CD8-positive, alpha-beta memory T cell (primary cell): ENCODE measurements around the gene TMTC4. TPM values are rescaled to one million over a fixed set of nuclear protein-coding genes. Genes with fewer than 3 reads are reported as not detected.
A peak's percentile ranks its signal among the peaks of the same experiment; 100 is the strongest.
"Not testable (repeated sequence)": the region's sequence is repeated elsewhere in the genome, so short reads cannot be mapped to it uniquely, and the experiment has no call there.

Experiments used
- CTCF ChIA-PET: fragments of 350-600 bp; sonication (Branson Sonifier 250); formaldehyde crosslinking; loops from one replicate; lab custom pipeline; 2021; ENCODE audit warnings: antibody characterized with exemption; lab: Charles Lee
- POLR2A ChIA-PET: fragments of 350-600 bp; sonication (Branson Sonifier 250); formaldehyde crosslinking; loops from one replicate; lab custom pipeline; 2021; ENCODE audit warnings: antibody characterized with exemption; lab: Charles Lee
- DNase-seq, 5 donors: peaks; one replicate each; pipeline versions ENCODE4 v3.0.0 to v3.0.0-alpha.2; 2020 to 2022; ENCODE audit warnings: mixed read lengths in 1 of 5
- H3K27ac ChIP-seq: one replicate; pipeline ENCODE4 v1.7.0; 2013; ENCODE audit warnings: low read depth, mild to moderate bottlenecking, low read length, moderate library complexity
- H3K27me3 ChIP-seq: 2 replicates; pipeline ENCODE4 v1.7.0; 2013; ENCODE audit warnings: low read length, mild to moderate bottlenecking; ENCODE audit not compliant: insufficient read depth, poor library complexity, severe bottlenecking
- H3K36me3 ChIP-seq: 2 replicates; pipeline ENCODE4 v1.7.0; 2013; ENCODE audit warnings: mild to moderate bottlenecking, low read length, moderate library complexity; ENCODE audit not compliant: insufficient read depth
- H3K4me1 ChIP-seq: 2 replicates; pipeline ENCODE4 v1.7.0; 2013; ENCODE audit warnings: mild to moderate bottlenecking, low read length, moderate library complexity; ENCODE audit not compliant: insufficient read depth
- H3K4me3 ChIP-seq: 2 replicates; pipeline ENCODE4 v1.7.0; 2013; ENCODE audit warnings: mild to moderate bottlenecking, low read length
- H3K9me3 ChIP-seq: 2 replicates; pipeline ENCODE4 v1.7.0; 2013; ENCODE audit warnings: mild to moderate bottlenecking, low read length
- H3K27ac Mint-ChIP-seq, 8 donors: one replicate each; pipeline ENCODE4 v1.8.0; 2020 to 2021; ENCODE audit warnings: mixed read lengths in 8 of 8, mild to moderate bottlenecking in 6 of 8, inconsistent platforms in 3 of 8, moderate library complexity in 3 of 8
- H3K27me3 Mint-ChIP-seq, 2 donors: one replicate each; pipeline ENCODE4 v1.8.0; 2020 to 2021; ENCODE audit warnings: mixed read lengths in 2 of 2, mild to moderate bottlenecking in 1 of 2, moderate library complexity in 1 of 2
- H3K36me3 Mint-ChIP-seq, 3 donors: one replicate each; pipeline ENCODE4 v1.8.0; 2020 to 2021; ENCODE audit warnings: mixed read lengths in 3 of 3, inconsistent platforms in 1 of 3, mild to moderate bottlenecking in 1 of 3
- H3K4me1 Mint-ChIP-seq, 3 donors: one replicate each; pipeline ENCODE4 v1.8.0; 2020 to 2021; ENCODE audit warnings: mixed read lengths in 3 of 3, inconsistent platforms in 1 of 3, mild to moderate bottlenecking in 1 of 3
- H3K4me3 Mint-ChIP-seq, 7 donors: one replicate each; pipeline ENCODE4 v1.8.0; 2020 to 2021; ENCODE audit warnings: mixed read lengths in 7 of 7, mild to moderate bottlenecking in 6 of 7, moderate library complexity in 4 of 7, inconsistent platforms in 2 of 7
- H3K9me3 Mint-ChIP-seq, 5 donors: one replicate each; pipeline ENCODE4 v1.8.0; 2020 to 2022; ENCODE audit warnings: mixed read lengths in 5 of 5, mild to moderate bottlenecking in 3 of 5, moderate library complexity in 2 of 5, inconsistent platforms in 1 of 5
- polyA plus RNA-seq: library from polyadenylated mRNA; unstranded; fragments of 300-500 nt; fragmentation: Illumina TruSeq; gene quantifications from one replicate; pipeline ENCODE4 v1.2.3, GENCODE V29; 2021
- total RNA-seq, 2 experiments: library from RNA; stranded (reverse); gene quantifications; one replicate each; pipeline ENCODE4 v1.2.3, GENCODE V29; 2021

The TMTC4 gene
- total and polyA plus RNA-seq, 3 experiments from 2014 or later = 3.4 to 16.3 (median 12.5) TPM

GRCh38 chr13:100695509-100695773 is 20.8 kb upstream of the TMTC4 start:
- Histone ChIP-seq H3K36me3 (no peaks in the 10 kb centered on the region), H3K9me3 (no peaks in the 10 kb centered on the region), H3K4me1 (no peaks in the 10 kb centered on the region), H3K4me3 (no peak overlapping the region), H3K27me3 (no peaks in the 10 kb centered on the region), H3K27ac (no peak overlapping the region)
- no peak for DNase-seq
- Mint-ChIP-seq H3K36me3 (peaks cover 0 to 5% (median 2%) of the 10 kb centered on the region in 3 donors), H3K27ac (no peak overlapping the region), H3K27me3 (peaks cover 12 to 39% of the 10 kb centered on the region in 2 donors), H3K9me3 (peaks cover 0 to 10% (median 7%) of the 10 kb centered on the region in 5 donors), H3K4me3 (no peak overlapping the region), H3K4me1 (no peaks in the 10 kb centered on the region)
- ChIA-PET POLR2A (no interaction called here), CTCF (no interaction called here)

GRCh38 chr13:100694722-100695508 is 20.3 kb upstream of the TMTC4 start:
- H3K4me3 Mint-ChIP-seq = no peak overlapping the region
- H3K4me1 Mint-ChIP-seq = no peaks in the 10 kb centered on the region
- peaks cover 0 to 11% (median 9%) of the 10 kb centered on the region in 5 donors for H3K9me3 Mint-ChIP-seq
- Histone ChIP-seq H3K9me3 (no peaks in the 10 kb centered on the region), H3K4me1 (no peaks in the 10 kb centered on the region), H3K36me3 (no peaks in the 10 kb centered on the region), H3K27me3 (no peaks in the 10 kb centered on the region), H3K4me3 (no peak overlapping the region), H3K27ac (no peak overlapping the region)
- ChIA-PET POLR2A (no interaction called here), CTCF (no interaction called here)
- H3K36me3 Mint-ChIP-seq = peaks cover 0 to 5% (median 2%) of the 10 kb centered on the region in 3 donors
- peaks cover 12 to 39% of the 10 kb centered on the region in 2 donors for H3K27me3 Mint-ChIP-seq
- no peak for DNase-seq
- H3K27ac Mint-ChIP-seq = no peak overlapping the region

DNA sequence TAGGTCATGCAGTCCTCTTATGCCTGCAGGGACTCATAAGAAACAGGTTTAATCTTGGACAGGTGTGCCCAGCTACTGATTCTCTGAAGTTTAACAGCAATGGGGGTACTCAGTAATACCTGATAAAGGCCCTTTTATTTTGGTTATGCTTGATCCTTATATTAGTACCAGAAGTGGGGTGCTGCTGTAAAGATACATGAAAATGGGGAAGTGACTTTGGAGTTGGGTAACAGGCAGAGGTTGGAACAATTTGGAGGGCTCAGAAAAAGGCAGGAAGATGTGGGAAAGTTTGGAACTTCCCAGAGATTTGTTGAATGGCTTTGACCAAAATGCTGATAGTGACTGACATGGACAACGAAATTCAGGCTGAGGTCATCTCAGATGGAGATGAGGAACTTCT is 14.6 kb upstream of the TMTC4 start:
- Mint-ChIP-seq H3K4me3 (no peak overlapping the region), H3K27me3 (peaks cover 7 to 43% of the 10 kb centered on the region in 2 donors), H3K36me3 (peaks cover 1 to 26% (median 4%) of the 10 kb centered on the region in 3 donors), H3K27ac (no peak overlapping the region), H3K4me1 (no peaks in the 10 kb centered on the region), H3K9me3 (peaks cover 10 to 29% (median 24%) of the 10 kb centered on the region in 5 donors)
- DNase-seq = no peak
- H3K36me3 ChIP-seq = no peaks in the 10 kb centered on the region
- H3K4me1 ChIP-seq = no peaks in the 10 kb centered on the region
- H3K4me3 ChIP-seq = no peak overlapping the region
- ChIA-PET POLR2A (no interaction called here), CTCF (no interaction called here)
- no peak overlapping the region for H3K27ac ChIP-seq
- H3K27me3 ChIP-seq = no peaks in the 10 kb centered on the region
- H3K9me3 ChIP-seq = no peaks in the 10 kb centered on the region

GRCh38 chr13:100680131-100680530 is 5.5 kb upstream of the TMTC4 start:
- Histone ChIP-seq H3K36me3 (no peaks in the 10 kb centered on the region), H3K4me3 (no peak overlapping the region), H3K4me1 (peaks cover 8% of the 10 kb centered on the region), H3K27ac (no peak overlapping the region), H3K9me3 (no peaks in the 10 kb centered on the region), H3K27me3 (no peaks in the 10 kb centered on the region)
- CTCF ChIA-PET = no interaction called here
- H3K4me3 Mint-ChIP-seq = no peak overlapping the region
- no peak for DNase-seq
- POLR2A ChIA-PET = no interaction called here
- H3K4me1 Mint-ChIP-seq = peaks cover 7 to 10% (median 9%) of the 10 kb centered on the region in 3 donors
- no peak overlapping the region for H3K27ac Mint-ChIP-seq
- H3K27me3 Mint-ChIP-seq = peaks cover 9 to 10% of the 10 kb centered on the region in 2 donors
- H3K9me3 Mint-ChIP-seq = no peaks in the 10 kb centered on the region
- peaks cover 0 to 6% (median 5%) of the 10 kb centered on the region in 3 donors for H3K36me3 Mint-ChIP-seq

- H3K4me3 Mint-ChIP-seq = peak overlapping the region in 1 of 7 donors; percentile 62
- POLR2A ChIA-PET = not testable (repeated sequence)
Observed at GRCh38 chr13:100677128-100677527, 2.5 kb upstream of the TMTC4 start.

GRCh38 chr13:100675661-100676129 is 1.1 kb upstream of the TMTC4 start:
- Mint-ChIP-seq H3K4me3 (peak overlapping the region; percentile 85 to 95 (median 93)), H3K9me3 (no peaks in the 10 kb centered on the region), H3K4me1 (peaks cover 14 to 36% (median 36%) of the 10 kb centered on the region in 3 donors), H3K27me3 (peaks cover 0 to 4% of the 10 kb centered on the region in 2 donors), H3K36me3 (peaks cover 0 to 11% (median 2%) of the 10 kb centered on the region in 3 donors), H3K27ac (peak overlapping the region; percentile 77 to 94 (median 86))
- H3K9me3 ChIP-seq = no peaks in the 10 kb centered on the region
- H3K4me1 ChIP-seq = peaks cover 17% of the 10 kb centered on the region
- ChIA-PET POLR2A (no interaction called here), CTCF (no interaction called here)
- H3K36me3 ChIP-seq = no peaks in the 10 kb centered on the region
- peak overlapping the region; percentile 67 for H3K27ac ChIP-seq
- no peaks in the 10 kb centered on the region for H3K27me3 ChIP-seq
- no peak for DNase-seq
- H3K4me3 ChIP-seq = peak overlapping the region; percentile 86

More at GRCh38 chr13:100677128-100677527, 2.5 kb upstream of the TMTC4 start:
- Mint-ChIP-seq H3K27ac (peak overlapping the region in 1 of 8 donors; percentile 13), H3K36me3 (peaks cover 0 to 11% (median 0%) of the 10 kb centered on the region in 3 donors), H3K4me1 (peaks cover 14 to 27% (median 27%) of the 10 kb centered on the region in 3 donors)
- H3K9me3 Mint-ChIP-seq, H3K9me3 ChIP-seq, DNase-seq, H3K27ac ChIP-seq, H3K36me3 ChIP-seq, H3K4me3 ChIP-seq, CTCF ChIA-PET, H3K27me3 ChIP-seq, H3K27me3 Mint-ChIP-seq: not testable (repeated sequence)
- H3K4me1 ChIP-seq = peaks cover 17% of the 10 kb centered on the region

DNA sequence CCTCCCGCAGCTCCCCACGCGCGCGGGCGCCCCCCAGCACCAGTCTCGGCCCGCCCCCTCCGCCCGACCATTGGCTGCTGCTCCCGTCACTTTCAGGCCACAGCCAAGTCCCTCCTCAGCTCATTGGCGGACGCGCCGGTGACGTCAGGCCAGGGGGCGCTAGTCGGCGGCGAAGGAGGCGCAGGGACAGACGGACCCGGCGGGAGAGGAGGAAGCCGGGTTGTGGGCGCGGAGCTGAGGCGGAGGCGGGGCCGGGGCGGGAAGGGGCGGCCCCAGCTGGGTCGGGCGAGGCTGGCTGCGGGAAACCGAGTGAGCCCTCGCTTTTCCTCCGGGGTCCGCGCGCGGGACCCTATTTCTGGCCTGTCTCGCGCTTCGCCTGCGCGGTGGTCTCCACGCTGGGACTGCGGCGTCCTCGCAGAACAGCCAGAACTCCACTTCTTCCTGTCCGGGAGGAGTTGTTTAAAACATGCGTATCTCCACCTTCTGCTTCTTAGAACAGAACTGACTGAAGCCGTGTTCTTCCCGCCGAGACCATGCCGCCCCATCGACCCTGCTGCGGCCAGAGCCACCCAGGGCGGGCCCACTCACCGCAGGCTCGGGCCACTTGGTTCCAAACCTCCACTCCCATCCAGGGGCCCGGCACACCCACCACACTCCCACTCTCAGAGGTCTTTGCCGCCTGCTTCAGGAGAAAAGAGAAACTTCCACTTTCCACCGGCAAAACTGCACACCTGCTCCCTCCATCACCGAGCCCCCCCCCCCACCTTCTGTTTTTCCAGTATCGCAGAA is 471 bp upstream of the TMTC4 start:
- no peaks in the 10 kb centered on the region for H3K36me3 ChIP-seq
- DNase-seq = peak; percentile 99 to 100 (median 100)
- peak overlapping the region; percentile 86 for H3K4me3 ChIP-seq
- ChIA-PET POLR2A (interaction anchor here (0.6 to 1.6 kb wide), 11 partner anchors 12 to 1921 kb away, joined by 3 to 9 read pairs (median 3); partner anchors contain the start of gene CLYBL), CTCF (interaction anchor here (0.7 to 1.6 kb wide), 10 partner anchors 8 to 102 kb away, joined by 3 to 9 read pairs (median 4); partner anchors contain the start of gene GGACT)
- peak overlapping the region; percentile 67 for H3K27ac ChIP-seq
- H3K9me3 Mint-ChIP-seq = no peaks in the 10 kb centered on the region
- H3K27ac Mint-ChIP-seq = peak overlapping the region; percentile 77 to 94 (median 86)
- H3K9me3 ChIP-seq = no peaks in the 10 kb centered on the region
- peak overlapping the region; percentile 85 to 95 (median 93) for H3K4me3 Mint-ChIP-seq
- peaks cover 0 to 11% (median 2%) of the 10 kb centered on the region in 3 donors for H3K36me3 Mint-ChIP-seq
- H3K27me3 Mint-ChIP-seq = peaks cover 0 to 4% of the 10 kb centered on the region in 2 donors
- no peaks in the 10 kb centered on the region for H3K27me3 ChIP-seq
- peaks cover 17% of the 10 kb centered on the region for H3K4me1 ChIP-seq
- H3K4me1 Mint-ChIP-seq = peaks cover 14 to 39% (median 36%) of the 10 kb centered on the region in 3 donors
